Mesendoderm (in vitro differentiated cells): Measurements from ENCODE around the gene EDAR.

Experiments used
- DNase-seq: peaks from one replicate; pipeline ENCODE4 v3.0.0; 2013
- H2AK5ac ChIP-seq: 2 replicates; pipeline ENCODE4 v1.6.1; 2013; ENCODE audit warnings: low read length, inconsistent platforms
- H2BK120ac ChIP-seq: 2 replicates; pipeline ENCODE4 v1.6.1; 2013; ENCODE audit warnings: low read depth, mild to moderate bottlenecking, low read length, moderate library complexity, mixed read lengths
- H2BK15ac ChIP-seq: replicated peaks from 2 replicates; pipeline ENCODE4 v1.6.1; 2013; ENCODE audit warnings: low read depth, mild to moderate bottlenecking, moderate library complexity
- H2BK5ac ChIP-seq: 2 replicates; pipeline ENCODE4 v1.6.1; 2013; ENCODE audit warnings: low read length, inconsistent platforms
- H3K18ac ChIP-seq: 2 replicates; pipeline ENCODE4 v1.6.1; 2013; ENCODE audit warnings: mild to moderate bottlenecking, low read length, mixed read lengths
- H3K23ac ChIP-seq: one replicate; pipeline ENCODE4 v1.6.1; 2013; ENCODE audit warnings: low read length
- H3K27ac ChIP-seq: 2 replicates; pipeline ENCODE4 v1.5.1; 2013; ENCODE audit warnings: low read depth, mild to moderate bottlenecking, inconsistent platforms, low read length, moderate library complexity
- H3K27me3 ChIP-seq: 2 replicates; pipeline ENCODE4 v1.6.1; 2013; ENCODE audit warnings: low read length, control low read depth, mild to moderate bottlenecking, inconsistent platforms; ENCODE audit not compliant: insufficient read depth, poor library complexity
- H3K36me3 ChIP-seq: 2 replicates; pipeline ENCODE4 v1.6.1; 2013; ENCODE audit warnings: low read length, inconsistent platforms; ENCODE audit not compliant: control insufficient read depth, insufficient read depth
- H3K4ac ChIP-seq: one replicate; pipeline ENCODE4 v1.6.1; 2013; ENCODE audit warnings: low read depth, mild to moderate bottlenecking, low read length, moderate library complexity
- H3K4me1 ChIP-seq: 2 replicates; pipeline ENCODE4 v1.6.1; 2013; ENCODE audit warnings: low read depth, low read length, inconsistent platforms; ENCODE audit not compliant: control insufficient read depth
- H3K4me2 ChIP-seq: 2 replicates; pipeline ENCODE4 v1.6.1; 2013; ENCODE audit warnings: low read length
- H3K4me3 ChIP-seq: 2 replicates; pipeline ENCODE4 v1.5.1; 2013; ENCODE audit warnings: mild to moderate bottlenecking, low read length
- H3K56ac ChIP-seq: one replicate; pipeline ENCODE4 v1.6.1; 2013; ENCODE audit warnings: low read length
- H3K79me1 ChIP-seq: 2 replicates; pipeline ENCODE4 v1.6.1; 2013; ENCODE audit warnings: low read length, inconsistent platforms
- H3K79me2 ChIP-seq: 2 replicates; pipeline ENCODE4 v1.6.1; 2013; ENCODE audit warnings: mild to moderate bottlenecking, low read length; ENCODE audit not compliant: control insufficient read depth, insufficient read depth
- H3K9ac ChIP-seq: 2 replicates; pipeline ENCODE4 v1.6.1; 2013; ENCODE audit warnings: low read length, inconsistent platforms
- H4K5ac ChIP-seq: one replicate; pipeline ENCODE4 v1.6.1; 2013; ENCODE audit warnings: low read length
- H4K8ac ChIP-seq: one replicate; pipeline ENCODE4 v1.6.1; 2013; ENCODE audit warnings: low read depth, mild to moderate bottlenecking, control low read depth, low read length, moderate library complexity
- WGBS: extraction: QIAGEN DNeasy Blood & Tissue Kit; methylation state at CpG from one replicate; pipeline ENCODE4 v1.1.7; 2013; ENCODE audit warnings: low lambda C conversion rate, missing lambda C conversion rate; ENCODE audit not compliant: insufficient coverage; ENCODE audit errors: extremely low coverage; 5-methylcytosine and 5-hydroxymethylcytosine counted together

EDAR gene

GRCh38 chr2:108919571-108920373 is 69.2 kb downstream of the EDAR start:
- H3K79me2 ChIP-seq = no peaks in the 10 kb centered on the region
- no peak overlapping the region for H2AK5ac ChIP-seq
- no peak overlapping the region for H2BK120ac ChIP-seq
- H3K9ac ChIP-seq = no peak overlapping the region
- H3K4ac ChIP-seq = no peak overlapping the region
- DNase-seq = no peak
- H3K18ac ChIP-seq = no peak overlapping the region
- no peak overlapping the region for H4K5ac ChIP-seq
- no peaks in the 10 kb centered on the region for H3K27me3 ChIP-seq
- H3K56ac ChIP-seq = no peak overlapping the region
- H3K23ac ChIP-seq = no peak overlapping the region
- no peaks in the 10 kb centered on the region for H3K36me3 ChIP-seq
- no peak overlapping the region for H2BK15ac ChIP-seq
- H4K8ac ChIP-seq = no peak overlapping the region
- H2BK5ac ChIP-seq = no peak overlapping the region
- no peak overlapping the region for H3K4me3 ChIP-seq
- no peaks in the 10 kb centered on the region for H3K79me1 ChIP-seq
- WGBS = no CpG with 5 or more reads among the region's 19 CpGs
- no peak overlapping the region for H3K4me2 ChIP-seq
- H3K27ac ChIP-seq = no peak overlapping the region
- H3K4me1 ChIP-seq = no peaks in the 10 kb centered on the region

GRCh38 chr2:108918941-108919341 is 70.1 kb downstream of the EDAR start:
- Histone ChIP-seq H3K56ac (no peak overlapping the region), H2BK120ac (no peak overlapping the region), H4K5ac (no peak overlapping the region), H3K79me2 (no peaks in the 10 kb centered on the region), H3K4ac (no peak overlapping the region), H2BK15ac (no peak overlapping the region), H3K4me2 (no peak overlapping the region), H3K79me1 (no peaks in the 10 kb centered on the region), H3K4me3 (no peak overlapping the region), H2AK5ac (no peak overlapping the region), H3K23ac (no peak overlapping the region), H3K27me3 (no peaks in the 10 kb centered on the region), H4K8ac (no peak overlapping the region), H3K9ac (no peak overlapping the region), H2BK5ac (no peak overlapping the region), H3K36me3 (no peaks in the 10 kb centered on the region), H3K27ac (no peak overlapping the region), H3K4me1 (no peaks in the 10 kb centered on the region), H3K18ac (no peak overlapping the region)
- no CpG with 5 or more reads among the region's 14 CpGs for WGBS
- no peak for DNase-seq

GRCh38 chr2:108918156-108918874 is 70.7 kb downstream of the EDAR start:
- Histone ChIP-seq H2BK15ac (no peak overlapping the region), H3K27ac (no peak overlapping the region), H3K23ac (no peak overlapping the region), H4K8ac (no peak overlapping the region), H3K27me3 (no peaks in the 10 kb centered on the region), H3K4ac (no peak overlapping the region), H2BK120ac (no peak overlapping the region), H3K56ac (no peak overlapping the region), H2AK5ac (no peak overlapping the region), H3K36me3 (no peaks in the 10 kb centered on the region), H3K18ac (no peak overlapping the region), H3K4me2 (no peak overlapping the region), H4K5ac (no peak overlapping the region), H3K4me1 (no peaks in the 10 kb centered on the region), H3K79me1 (no peaks in the 10 kb centered on the region), H3K79me2 (no peaks in the 10 kb centered on the region), H3K4me3 (no peak overlapping the region), H2BK5ac (no peak overlapping the region), H3K9ac (no peak overlapping the region)
- DNase-seq = no peak
- no CpG with 5 or more reads among the region's 15 CpGs for WGBS

GRCh38 chr2:108917526-108917925 is 71.5 kb downstream of the EDAR start:
- no peaks in the 10 kb centered on the region for H3K36me3 ChIP-seq
- H3K27ac ChIP-seq = no peak overlapping the region
- H2AK5ac ChIP-seq = no peak overlapping the region
- H3K4me2 ChIP-seq = no peak overlapping the region
- no peaks in the 10 kb centered on the region for H3K79me2 ChIP-seq
- no peak overlapping the region for H2BK15ac ChIP-seq
- H3K27me3 ChIP-seq = no peaks in the 10 kb centered on the region
- DNase-seq = no peak
- H3K4ac ChIP-seq = no peak overlapping the region
- H3K23ac ChIP-seq = no peak overlapping the region
- H4K5ac ChIP-seq = no peak overlapping the region
- H2BK120ac ChIP-seq = no peak overlapping the region
- H3K4me1 ChIP-seq = no peaks in the 10 kb centered on the region
- no peak overlapping the region for H3K4me3 ChIP-seq
- no CpG with 5 or more reads among the region's 5 CpGs for WGBS
- H3K79me1 ChIP-seq = no peaks in the 10 kb centered on the region
- no peak overlapping the region for H4K8ac ChIP-seq
- no peak overlapping the region for H2BK5ac ChIP-seq
- H3K9ac ChIP-seq = no peak overlapping the region
- H3K18ac ChIP-seq = no peak overlapping the region
- H3K56ac ChIP-seq = no peak overlapping the region

GRCh38 chr2:108916796-108917421 is 72.1 kb downstream of the EDAR start:
- H3K79me2 ChIP-seq = no peaks in the 10 kb centered on the region
- no peak overlapping the region for H3K27ac ChIP-seq
- no peak overlapping the region for H2BK120ac ChIP-seq
- no peak overlapping the region for H3K18ac ChIP-seq
- H3K9ac ChIP-seq = no peak overlapping the region
- H2BK5ac ChIP-seq = no peak overlapping the region
- no peaks in the 10 kb centered on the region for H3K36me3 ChIP-seq
- H3K4me1 ChIP-seq = no peaks in the 10 kb centered on the region
- H3K56ac ChIP-seq = no peak overlapping the region
- H3K4me2 ChIP-seq = no peak overlapping the region
- H3K4ac ChIP-seq = no peak overlapping the region
- no peaks in the 10 kb centered on the region for H3K27me3 ChIP-seq
- DNase-seq = no peak
- no peak overlapping the region for H2BK15ac ChIP-seq
- H4K8ac ChIP-seq = no peak overlapping the region
- H2AK5ac ChIP-seq = no peak overlapping the region
- H3K4me3 ChIP-seq = no peak overlapping the region
- no peak overlapping the region for H4K5ac ChIP-seq
- H3K79me1 ChIP-seq = no peaks in the 10 kb centered on the region
- no CpG with 5 or more reads among the region's 14 CpGs for WGBS
- H3K23ac ChIP-seq = no peak overlapping the region
